Right cardiac atrium (tissue), 5 donors: ENCODE results near the gene CRIP2. TPM values are rescaled to one million over a fixed set of nuclear protein-coding genes. Genes with fewer than 3 reads are reported as not detected.
A peak's percentile ranks its signal among the peaks of the same experiment; 100 is the strongest.

Experiments used
- ATAC-seq, 2 donors: fragments of 200-7000 bp; cut with Tn5 transposase; one replicate each; pipeline versions ENCODE4 v1.8.0 to v1.9.1; 2020; ENCODE audit warnings: moderate library complexity in 2 of 2, mild to moderate bottlenecking in 1 of 2
- DNase-seq, 3 donors: peaks; one replicate each; pipeline ENCODE4 v3.0.0-alpha.2; 2020
- H3K27ac ChIP-seq: one replicate; pipeline ENCODE4 v1.5.1; 2013; ENCODE audit warnings: mild to moderate bottlenecking, low read length, control low read depth, moderate library complexity
- H3K27me3 ChIP-seq: one replicate; pipeline ENCODE4 v1.6.1; 2013; ENCODE audit not compliant: control insufficient read depth, insufficient read depth
- H3K4me1 ChIP-seq: one replicate; pipeline ENCODE4 v1.6.1; 2013; ENCODE audit warnings: low read length; ENCODE audit not compliant: control insufficient read depth, insufficient read depth
- H3K4me3 ChIP-seq: one replicate; pipeline ENCODE4 v1.5.1; 2013; ENCODE audit warnings: low read length, control low read depth
- H3K9me3 ChIP-seq: one replicate; pipeline ENCODE4 v1.6.1; 2013; ENCODE audit warnings: low read length; ENCODE audit not compliant: control insufficient read depth
- WGBS: extraction: QIAGEN DNeasy Blood & Tissue Kit; methylation state at CpG from one replicate; pipeline ENCODE4 v1.1.7; 2013; 5-methylcytosine and 5-hydroxymethylcytosine counted together
- intact Hi-C, 4 donors: fragments of 100-400 bp; cut with DNase I; formaldehyde crosslinking; loops; one replicate each; pipeline versions ENCODE4 v1.11.0 to v1.14.0; 2022 to 2023
- polyA plus RNA-seq: library from polyadenylated mRNA; stranded (reverse); fragments of 200-250 nt; gene quantifications from one replicate; pipeline ENCODE4 v1.2.3, GENCODE V29; 2013
- total RNA-seq, 4 donors: library from RNA; stranded (reverse); fragmentation: NEBNext Ultra II Directional; extraction: Animal tissue kit (Norgen Biotek cat#: 25700); gene quantifications; one replicate each; pipeline ENCODE4 v1.2.1, GENCODE V29; 2021
- donor health status: healthy with polysubstance abuse.
- donor health status: DM: no; HTN: yes; CAD: no.
- donor health status: DM: no; HTN: no; CAD: no.
- donor health status: DM: no; HTN: yes; CAD: no; lungs with severe emphysema.
- donor health status: DM: yes; HTN: yes; CAD: no.

CRIP2 gene
- total and polyA plus RNA-seq, 5 donors = 1,091 to 1,790 (median 1,274) TPM

GRCh38 chr14:105484069-105484996 lies 9.7 kb downstream of the CRIP2 start:
- peak; percentile 84 to 89 (median 89) for DNase-seq
- H3K4me1 ChIP-seq = peaks cover 22% of the 10 kb centered on the region
- no peaks in the 10 kb centered on the region for H3K9me3 ChIP-seq
- WGBS = 44% methylated on average over 20 of the region's 20 CpGs
- intact Hi-C loops = loop anchor here in 2 of 4 donors (10.0 kb wide), 2 partner anchors 110 to 280 kb away; no protein-coding TSS in a partner anchor
- peak in 1 of 2 donors; percentile 2 for ATAC-seq
- H3K4me3 ChIP-seq = no peak overlapping the region
- H3K27ac ChIP-seq = peak overlapping the region; percentile 53
- H3K27me3 ChIP-seq = no peaks in the 10 kb centered on the region

GRCh38 chr14:105484997-105485393 lies 10.4 kb downstream of the CRIP2 start:
- intact Hi-C loops = loop anchor here (5.0 to 10.0 kb wide), 5 partner anchors 38 to 280 kb away; partner anchors contain the start of gene MTA1 (in 1 of the 4)
- no peak for DNase-seq
- Histone ChIP-seq H3K27me3 (no peaks in the 10 kb centered on the region), H3K27ac (peak overlapping the region; percentile 58), H3K4me1 (peaks cover 22% of the 10 kb centered on the region), H3K9me3 (no peaks in the 10 kb centered on the region), H3K4me3 (no peak overlapping the region)
- 69% methylated on average over 16 of the region's 16 CpGs for WGBS
- no peak for ATAC-seq

GRCh38 chr14:105485739-105486162 lies 11.1 kb downstream of the CRIP2 start:
- Histone ChIP-seq H3K27me3 (no peaks in the 10 kb centered on the region), H3K9me3 (no peaks in the 10 kb centered on the region), H3K27ac (peak overlapping the region; percentile 58), H3K4me3 (no peak overlapping the region), H3K4me1 (peaks cover 22% of the 10 kb centered on the region)
- ATAC-seq = no peak
- intact Hi-C loops = loop anchor here (5.0 to 10.0 kb wide), 5 partner anchors 38 to 281 kb away; partner anchors contain the start of gene MTA1 (in 1 of the 4)
- 38% methylated on average over 12 of the region's 12 CpGs for WGBS
- DNase-seq = peak; percentile 45 to 85 (median 76)

- intact Hi-C loops = loop anchor here (5.0 to 10.0 kb wide), 5 partner anchors 39 to 282 kb away; partner anchors contain the start of gene MTA1 (in 1 of the 4)
- peak; percentile 53 to 83 (median 78) for DNase-seq
- Histone ChIP-seq H3K27ac (peak within 1 kb of the TSS; percentile 58), H3K27me3 (no peaks in the 10 kb centered on the region), H3K4me3 (peak within 1 kb of the TSS; percentile 45), H3K9me3 (no peaks in the 10 kb centered on the region), H3K4me1 (peaks cover 22% of the 10 kb centered on the region)
- 6% methylated on average over 56 of the region's 56 CpGs for WGBS
- ATAC-seq = no peak
These were observed 11.7 kb downstream of the CRIP2 start, which contains the start of gene CRIP1 for GRCh38 chr14:105486163-105486973. Gene CRIP1 (plus strand): TSS chr14:105486886. CDS start chr14:105487260, 374 bp downstream.

GRCh38 chr14:105486974-105487448 lies 12.4 kb downstream of the CRIP2 start:
- intact Hi-C loops = loop anchor here (5.0 to 10.0 kb wide), 5 partner anchors 40 to 282 kb away; partner anchors contain the start of gene MTA1 (in 1 of the 4)
- peak overlapping the region; percentile 45 for H3K4me3 ChIP-seq
- no peaks in the 10 kb centered on the region for H3K9me3 ChIP-seq
- peak; percentile 85 to 95 (median 94) for DNase-seq
- no peaks in the 10 kb centered on the region for H3K27me3 ChIP-seq
- peaks cover 22% of the 10 kb centered on the region for H3K4me1 ChIP-seq
- H3K27ac ChIP-seq = peak overlapping the region; percentile 42
- ATAC-seq = no peak
- 1% methylated on average over 45 of the region's 45 CpGs for WGBS

- Histone ChIP-seq H3K27me3 (no peaks in the 10 kb centered on the region), H3K4me1 (peaks cover 17% of the 10 kb centered on the region), H3K27ac (peak overlapping the region; percentile 42), H3K4me3 (peak overlapping the region; percentile 45), H3K9me3 (no peaks in the 10 kb centered on the region)
- ATAC-seq (no peak), DNase-seq (peak; percentile 69 to 90 (median 86))
- 2% methylated on average over 48 of the region's 48 CpGs for WGBS
- intact Hi-C loops = loop anchor here (5.0 to 10.0 kb wide), 5 partner anchors 40 to 283 kb away; partner anchors contain the start of gene MTA1 (in 1 of the 4)
These were observed 12.9 kb downstream of the CRIP2 start for GRCh38 chr14:105487449-105487985.

- Histone ChIP-seq H3K9me3 (no peaks in the 10 kb centered on the region), H3K27ac (peak overlapping the region; percentile 59), H3K4me3 (peak overlapping the region; percentile 45), H3K27me3 (no peaks in the 10 kb centered on the region), H3K4me1 (peaks cover 14% of the 10 kb centered on the region)
- WGBS = 54% methylated on average over 26 of the region's 26 CpGs
- intact Hi-C loops = loop anchor here (2.0 to 10.0 kb wide), 6 partner anchors 41 to 283 kb away; partner anchors contain the start of gene MTA1 (in 1 of the 4)
- ATAC-seq (no peak), DNase-seq (peak; percentile 40 to 82 (median 79))
These were observed 13.6 kb downstream of the CRIP2 start for GRCh38 chr14:105487986-105488777.

- Histone ChIP-seq H3K27me3 (no peaks in the 10 kb centered on the region), H3K27ac (peak overlapping the region; percentile 59), H3K9me3 (no peaks in the 10 kb centered on the region), H3K4me3 (no peak overlapping the region), H3K4me1 (peaks cover 14% of the 10 kb centered on the region)
- ATAC-seq (no peak), DNase-seq (peak; percentile 54 to 80 (median 77))
- intact Hi-C loops = loop anchor here (2.0 to 10.0 kb wide), 6 partner anchors 42 to 284 kb away; partner anchors contain the start of gene MTA1 (in 1 of the 4)
- WGBS = 41% methylated on average over 20 of the region's 20 CpGs
These were observed 14.3 kb downstream of the CRIP2 start for GRCh38 chr14:105488781-105489541.
